ENCODE results near the gene KDM4B. TPM values are rescaled to one million over a fixed set of nuclear protein-coding genes. Genes with fewer than 3 reads are reported as not detected.

Gene KDM4B
- total and polyA plus RNA-seq, 2 donors (not counting 1 experiment from before 2014, with no cell fraction given) = 75.5 to 205 TPM

DNA sequence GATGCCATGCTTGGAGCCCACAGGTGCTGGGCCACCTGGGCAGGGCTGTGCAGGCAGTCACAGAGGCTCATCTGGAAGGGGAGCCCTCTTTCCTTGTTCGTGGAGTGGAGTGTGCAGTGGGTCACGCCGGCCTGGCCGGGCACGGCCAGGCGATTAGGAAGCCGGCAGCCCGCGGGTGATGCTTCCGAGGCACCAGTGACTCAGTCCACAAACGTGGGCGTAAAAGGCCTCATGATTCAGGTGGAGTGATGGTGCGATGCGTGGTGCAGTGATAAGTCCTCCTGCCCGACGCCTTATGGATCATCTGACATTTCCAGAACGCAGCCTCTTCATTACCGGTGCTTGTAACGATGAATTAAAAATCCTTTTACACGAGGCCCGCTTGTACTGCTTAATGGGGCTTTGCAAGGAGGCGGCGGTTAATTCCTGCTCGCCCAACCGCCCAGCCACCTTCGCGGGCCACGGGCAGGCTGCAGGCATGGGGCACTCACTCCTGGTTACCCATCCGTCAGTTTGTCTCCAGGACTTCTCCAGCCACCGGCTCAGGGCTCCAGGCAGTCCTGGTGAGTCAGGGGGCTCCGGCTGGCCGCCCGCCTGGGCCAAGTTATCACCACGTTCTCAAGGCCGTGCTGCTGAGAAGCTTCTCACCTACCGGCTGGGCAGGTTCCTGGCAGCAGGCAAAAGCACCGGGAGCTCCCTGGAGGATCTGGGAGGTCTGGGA is 172.4 kb downstream of the KDM4B start:
- no peak for TF ChIP-seq EZH2 (IDR thresholded peaks at IDR 0.05; ENCODE audit: borderline replicate concordance, insufficient read depth, low read depth, low read length, poor library complexity, severe bottlenecking)
- TF ChIP-seq, protein P1, sequence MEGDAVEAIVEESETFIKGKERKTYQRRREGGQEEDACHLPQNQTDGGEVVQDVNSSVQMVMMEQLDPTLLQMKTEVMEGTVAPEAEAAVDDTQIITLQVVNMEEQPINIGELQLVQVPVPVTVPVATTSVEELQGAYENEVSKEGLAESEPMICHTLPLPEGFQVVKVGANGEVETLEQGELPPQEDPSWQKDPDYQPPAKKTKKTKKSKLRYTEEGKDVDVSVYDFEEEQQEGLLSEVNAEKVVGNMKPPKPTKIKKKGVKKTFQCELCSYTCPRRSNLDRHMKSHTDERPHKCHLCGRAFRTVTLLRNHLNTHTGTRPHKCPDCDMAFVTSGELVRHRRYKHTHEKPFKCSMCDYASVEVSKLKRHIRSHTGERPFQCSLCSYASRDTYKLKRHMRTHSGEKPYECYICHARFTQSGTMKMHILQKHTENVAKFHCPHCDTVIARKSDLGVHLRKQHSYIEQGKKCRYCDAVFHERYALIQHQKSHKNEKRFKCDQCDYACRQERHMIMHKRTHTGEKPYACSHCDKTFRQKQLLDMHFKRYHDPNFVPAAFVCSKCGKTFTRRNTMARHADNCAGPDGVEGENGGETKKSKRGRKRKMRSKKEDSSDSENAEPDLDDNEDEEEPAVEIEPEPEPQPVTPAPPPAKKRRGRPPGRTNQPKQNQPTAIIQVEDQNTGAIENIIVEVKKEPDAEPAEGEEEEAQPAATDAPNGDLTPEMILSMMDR (IDR thresholded peaks at IDR 0.05) = no peak
- no peaks in the 10 kb centered on the region for H3K27me3 Mint-ChIP-seq
- peaks cover 0 to 94% of the 10 kb centered on the region in 2 experiments for H3K36me3 ChIP-seq (replicated peaks in 1 of 2; ENCODE audit: control extremely low read depth in 1 of 2, control insufficient read depth in 1 of 2, extremely low read depth in 1 of 2, insufficient read depth in 2 of 2, low read length in 1 of 2)
- CTCF ChIA-PET = interaction anchor here (1.0 kb wide), 1 partner anchor 10 kb away, joined by 3 read pairs; no protein-coding TSS in a partner anchor
- peak overlapping the region in 1 of 2 donors; percentile 80 for H3K27ac ChIP-seq (ENCODE audit: low read length in 2 of 2)
- peak overlapping the region; percentile 73 for H3K4me2 ChIP-seq (replicated peaks; ENCODE audit: low read depth, low read length, poor library complexity, severe bottlenecking)
- H3K79me2 ChIP-seq (ENCODE audit: control insufficient read depth, insufficient read depth, low read length) = peaks cover 80% of the 10 kb centered on the region
- no peak overlapping the region for H3K4me3 ChIP-seq (ENCODE audit: control extremely low read depth in 1 of 5, extremely low read depth in 1 of 5, insufficient read depth in 1 of 5, low read depth in 2 of 5, low read length in 4 of 5)
- H3K27me3 ChIP-seq (replicated peaks in 1 of 4; ENCODE audit: control extremely low read depth in 1 of 4, control insufficient read depth in 3 of 4, insufficient read depth in 4 of 4, low read length in 3 of 4) = no peaks in the 10 kb centered on the region
- H4K20me1 ChIP-seq (ENCODE audit: control insufficient read depth, insufficient read depth, low read length, poor library complexity, severe bottlenecking) = peaks cover 95% of the 10 kb centered on the region
- WGBS (ENCODE audit: insufficient coverage) = 89% methylated on average over 32 of the region's 37 CpGs
- no peaks in the 10 kb centered on the region for H3K9me3 Mint-ChIP-seq (ENCODE audit: insufficient read depth)
- DNase-seq = peak; percentile 39
- H3K4me1 Mint-ChIP-seq = peaks cover 59% of the 10 kb centered on the region
- intact Hi-C loops (cut with micrococcal nuclease) = no loop called here
- H3K27ac Mint-ChIP-seq = peak overlapping the region; percentile 15
- H2AFZ ChIP-seq (ENCODE audit: insufficient read depth, low read depth, low read length, poor library complexity, severe bottlenecking) = no peak overlapping the region
- no peak for ATAC-seq (ENCODE audit: low read depth)
- H3K9me3 ChIP-seq (ENCODE audit: control extremely low read depth in 1 of 3, control insufficient read depth in 2 of 3, insufficient read depth in 1 of 3, low read length in 2 of 3) = no peaks in the 10 kb centered on the region
- POLR2A ChIA-PET = interaction anchor here (0.6 to 1.0 kb wide), 3 partner anchors 7 to 273 kb away, joined by 3 to 5 read pairs (median 3); no protein-coding TSS in a partner anchor
- H3K9ac ChIP-seq (ENCODE audit: low read length) = no peak overlapping the region
- H3K4me3 Mint-ChIP-seq = peak overlapping the region; percentile 37
- peaks cover 61 to 78% of the 10 kb centered on the region in 2 donors for H3K4me1 ChIP-seq (ENCODE audit: control insufficient read depth in 2 of 2, insufficient read depth in 2 of 2, low read length in 2 of 2)

All from B cell (primary cell).